Right renal pelvis (tissue), 4 donors: Measurements from ENCODE around the gene LOXHD1. TPM values are rescaled to one million over a fixed set of nuclear protein-coding genes. Genes with fewer than 3 reads are reported as not detected.

ENCODE experiments used
- DNase-seq, 4 donors: peaks; one replicate each; pipeline ENCODE4 v3.0.0-alpha.2; 2013; ENCODE audit warnings: low read depth in 4 of 4, low spot score in 3 of 4, missing footprints in 1 of 4
- polyA plus RNA-seq, 4 donors: library from polyadenylated mRNA; unstranded; fragments of 120-200 nt; gene quantifications; one replicate each; pipeline ENCODE4 v1.2.1, GENCODE V29; 2013; ENCODE audit not compliant: insufficient read length in 4 of 4

Gene LOXHD1
- polyA plus RNA-seq, 4 donors, result 0.37 to 1.2 (median 0.67) TPM

- DNase-seq, result no peak
Measured at GRCh38 chr18:46459789-46460455, 197.1 kb downstream of the LOXHD1 start.

GRCh38 chr18:46458472-46458871, 198.5 kb downstream of the LOXHD1 start:
- DNase-seq, result no peak

GRCh38 chr18:46456691-46457090, 200.3 kb downstream of the LOXHD1 start:
- no peak for DNase-seq

- no peak for DNase-seq
Measured at GRCh38 chr18:46452820-46453219, 204.2 kb downstream of the LOXHD1 start.

GRCh38 chr18:46449499-46449898, 207.5 kb downstream of the LOXHD1 start:
- DNase-seq, result no peak

- no peak for DNase-seq
Measured at GRCh38 chr18:46449033-46449432, 208.0 kb downstream of the LOXHD1 start.

- no peak for DNase-seq
Measured at GRCh38 chr18:46448347-46448746, 208.7 kb downstream of the LOXHD1 start.

- no peak for DNase-seq
Measured at GRCh38 chr18:46447792-46448191, 209.2 kb downstream of the LOXHD1 start.

- no peak for DNase-seq
Measured at GRCh38 chr18:46447323-46447722, 209.7 kb downstream of the LOXHD1 start.

- no peak for DNase-seq
Measured at GRCh38 chr18:46445522-46446313, 211.3 kb downstream of the LOXHD1 start.

GRCh38 chr18:46439037-46439436, 218.0 kb downstream of the LOXHD1 start:
- DNase-seq, result no peak

- DNase-seq, result no peak
Measured at GRCh38 chr18:46437061-46437460, 220.0 kb downstream of the LOXHD1 start.

- DNase-seq, result no peak
Measured at GRCh38 chr18:46436621-46437020, 220.4 kb downstream of the LOXHD1 start.

- no peak for DNase-seq
Measured at GRCh38 chr18:46435031-46435430, 222.0 kb downstream of the LOXHD1 start.

- DNase-seq, result no peak
Measured at GRCh38 chr18:46434629-46435028, 222.4 kb downstream of the LOXHD1 start.

- DNase-seq, result no peak
Measured at GRCh38 chr18:46433121-46433826, 223.7 kb downstream of the LOXHD1 start.

- DNase-seq, result no peak
Measured at GRCh38 chr18:46431522-46432171, 225.4 kb downstream of the LOXHD1 start.

- DNase-seq, result no peak
Measured at GRCh38 chr18:46429649-46430224, 227.3 kb downstream of the LOXHD1 start.

GRCh38 chr18:46429130-46429529, 227.9 kb downstream of the LOXHD1 start:
- no peak for DNase-seq

GRCh38 chr18:46428368-46428767, 228.7 kb downstream of the LOXHD1 start:
- no peak for DNase-seq
